Endothelial cell of umbilical vein (primary cell): ENCODE measurements around the gene LMF1.

Experiments
- POLR2A ChIP-seq: IDR thresholded peaks from 2 replicates; pipeline ENCODE4 v1.6.1; 2012; ENCODE audit warnings: low read depth, mild to moderate bottlenecking, control low read depth, low read length
- POLR2AphosphoS5 ChIP-seq: IDR thresholded peaks from 2 replicates; pipeline ENCODE4 v1.6.1; 2012; ENCODE audit warnings: low read depth, mild to moderate bottlenecking, control low read depth, low read length, moderate library complexity; ENCODE audit not compliant: insufficient read depth
- TF ChIP-seq, protein P1 (sequence below), 2 donors: IDR thresholded peaks; 1 replicate in 1 of 2; 2 replicates in 1 of 2; pipeline ENCODE4 v1.5.1; 2011; ENCODE audit warnings: low read length in 2 of 2, mild to moderate bottlenecking in 2 of 2, moderate library complexity in 2 of 2, control low read depth in 1 of 2, inconsistent platforms in 1 of 2, low read depth in 1 of 2; ENCODE audit not compliant: insufficient read depth in 1 of 2; ENCODE audit errors: extremely low read depth in 1 of 2

DNA sequence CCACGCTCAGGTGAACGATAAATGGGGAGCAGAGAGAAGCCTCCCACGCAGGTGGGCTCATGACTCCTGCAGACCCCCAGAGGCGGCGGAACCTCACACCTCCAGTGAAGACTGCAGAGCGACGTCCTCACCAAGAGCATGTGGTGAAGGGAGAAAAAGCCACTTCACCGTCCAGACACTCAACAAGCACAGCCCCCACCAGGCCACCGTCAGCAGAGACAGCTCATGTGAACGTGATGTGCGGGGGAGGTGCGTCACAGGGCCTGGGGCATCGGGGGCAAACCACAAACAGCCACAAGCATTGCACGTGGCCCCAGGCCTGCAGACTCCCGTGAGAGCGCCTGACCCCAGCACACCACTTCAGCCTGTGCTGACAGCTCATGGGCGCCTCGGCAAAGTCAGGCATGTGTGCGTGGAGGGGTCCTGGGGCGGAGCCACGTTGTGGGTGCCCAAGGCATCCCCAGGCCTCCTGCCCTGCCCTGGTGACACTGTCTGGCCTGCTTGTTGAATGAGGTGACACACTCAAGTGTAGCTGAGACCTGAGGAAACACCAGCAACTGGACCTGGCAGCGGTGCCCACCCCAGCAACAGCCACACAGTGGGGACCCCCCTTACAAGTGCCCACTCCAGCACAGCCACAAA is 19.0 kb downstream of the LMF1 start:
- TF ChIP-seq, protein P1, sequence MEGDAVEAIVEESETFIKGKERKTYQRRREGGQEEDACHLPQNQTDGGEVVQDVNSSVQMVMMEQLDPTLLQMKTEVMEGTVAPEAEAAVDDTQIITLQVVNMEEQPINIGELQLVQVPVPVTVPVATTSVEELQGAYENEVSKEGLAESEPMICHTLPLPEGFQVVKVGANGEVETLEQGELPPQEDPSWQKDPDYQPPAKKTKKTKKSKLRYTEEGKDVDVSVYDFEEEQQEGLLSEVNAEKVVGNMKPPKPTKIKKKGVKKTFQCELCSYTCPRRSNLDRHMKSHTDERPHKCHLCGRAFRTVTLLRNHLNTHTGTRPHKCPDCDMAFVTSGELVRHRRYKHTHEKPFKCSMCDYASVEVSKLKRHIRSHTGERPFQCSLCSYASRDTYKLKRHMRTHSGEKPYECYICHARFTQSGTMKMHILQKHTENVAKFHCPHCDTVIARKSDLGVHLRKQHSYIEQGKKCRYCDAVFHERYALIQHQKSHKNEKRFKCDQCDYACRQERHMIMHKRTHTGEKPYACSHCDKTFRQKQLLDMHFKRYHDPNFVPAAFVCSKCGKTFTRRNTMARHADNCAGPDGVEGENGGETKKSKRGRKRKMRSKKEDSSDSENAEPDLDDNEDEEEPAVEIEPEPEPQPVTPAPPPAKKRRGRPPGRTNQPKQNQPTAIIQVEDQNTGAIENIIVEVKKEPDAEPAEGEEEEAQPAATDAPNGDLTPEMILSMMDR (IDR thresholded peaks at IDR 0.05; ENCODE audit: extremely low read depth in 1 of 2, insufficient read depth in 1 of 2, low read depth in 1 of 2, low read length in 2 of 2) = no peak
- TF ChIP-seq POLR2AphosphoS5 (no peak), POLR2A (no peak)
